Measurements from ENCODE around the gene TIAL1.
A peak's percentile ranks its signal among the peaks of the same experiment; 100 is the strongest.
"Not testable (repeated sequence)": the region's sequence is repeated elsewhere in the genome, so short reads cannot be mapped to it uniquely, and the experiment has no call there.

Gene TIAL1, protein sequence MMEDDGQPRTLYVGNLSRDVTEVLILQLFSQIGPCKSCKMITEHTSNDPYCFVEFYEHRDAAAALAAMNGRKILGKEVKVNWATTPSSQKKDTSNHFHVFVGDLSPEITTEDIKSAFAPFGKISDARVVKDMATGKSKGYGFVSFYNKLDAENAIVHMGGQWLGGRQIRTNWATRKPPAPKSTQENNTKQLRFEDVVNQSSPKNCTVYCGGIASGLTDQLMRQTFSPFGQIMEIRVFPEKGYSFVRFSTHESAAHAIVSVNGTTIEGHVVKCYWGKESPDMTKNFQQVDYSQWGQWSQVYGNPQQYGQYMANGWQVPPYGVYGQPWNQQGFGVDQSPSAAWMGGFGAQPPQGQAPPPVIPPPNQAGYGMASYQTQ

DNA sequence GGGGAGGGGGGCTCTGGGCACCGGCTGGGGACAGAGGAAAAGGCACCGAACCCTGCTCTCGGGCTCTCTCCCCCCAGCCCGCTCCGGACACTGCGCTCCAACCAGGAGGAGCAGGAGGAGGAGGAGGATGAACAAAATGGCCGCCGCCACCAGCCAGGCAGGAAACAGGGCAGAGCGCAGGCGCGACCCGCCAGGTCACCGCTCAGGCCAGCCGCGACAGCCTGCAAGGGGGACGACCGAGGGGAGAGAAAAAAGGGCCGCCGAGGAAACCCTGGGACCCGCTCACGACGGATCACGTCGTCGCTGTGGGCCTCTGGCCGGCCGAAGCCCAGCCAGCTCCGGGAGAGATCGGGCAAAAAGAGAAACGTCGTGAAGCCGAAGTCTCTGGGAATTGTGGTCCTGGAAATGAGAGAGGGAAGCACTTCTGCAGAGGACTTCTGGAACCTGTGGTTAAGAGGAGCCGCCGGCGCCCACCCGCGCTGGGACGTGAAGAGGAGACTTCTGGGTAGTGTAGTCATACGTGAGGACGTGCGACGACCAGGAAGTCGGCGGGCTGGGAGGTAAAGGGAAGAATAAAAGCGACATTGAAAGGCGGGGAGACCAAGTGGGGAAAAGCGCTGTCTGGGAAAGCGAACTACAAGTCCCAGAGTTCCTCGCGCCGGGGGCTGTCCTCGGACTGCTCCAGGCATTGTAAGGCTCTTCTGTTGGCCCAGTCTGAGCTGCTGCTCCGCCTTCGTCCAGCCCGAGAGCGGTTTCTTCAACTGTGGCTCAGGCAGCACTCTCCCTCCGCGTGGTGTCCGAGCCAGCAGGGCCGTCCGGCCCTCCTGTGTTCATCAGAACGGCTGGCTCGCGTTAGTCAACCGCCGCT, at the start of gene TIAL1:
TSS of gene TIAL1 (minus strand) at position 428 of the 868 bp plus-strand sequence. CDS start 499 bp downstream, outside the sequence.
- H3K4me3 ChIP-seq (ENCODE audit: low read depth, low read length): peak within 1 kb of the TSS; percentile 94

DNA sequence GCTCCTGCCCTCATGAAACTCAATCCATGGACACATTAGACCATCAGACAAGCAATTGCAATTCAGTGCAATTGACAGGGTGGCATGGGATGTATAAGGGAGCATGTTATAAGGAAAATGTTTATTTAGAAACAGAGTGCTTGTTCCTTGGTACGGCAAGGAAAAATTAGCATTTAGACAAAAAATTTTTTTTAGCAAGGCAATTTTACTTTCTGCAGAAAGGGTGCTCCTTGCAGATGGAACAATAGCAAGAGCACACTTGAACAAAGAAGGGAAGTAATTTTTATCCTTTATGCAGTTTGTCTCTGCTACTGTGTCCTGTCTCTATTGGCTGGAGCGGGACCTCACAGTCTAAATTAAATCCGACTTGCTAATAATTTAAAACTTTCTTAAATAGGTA, 48.2 kb upstream of the TIAL1 start:
- no peak overlapping the region for H3K4me3 ChIP-seq (ENCODE audit: low read depth, low read length)

GRCh38 chr10:119644205-119644814, 47.5 kb upstream of the TIAL1 start:
- H3K4me3 ChIP-seq (ENCODE audit: low read depth, low read length): no peak overlapping the region

DNA sequence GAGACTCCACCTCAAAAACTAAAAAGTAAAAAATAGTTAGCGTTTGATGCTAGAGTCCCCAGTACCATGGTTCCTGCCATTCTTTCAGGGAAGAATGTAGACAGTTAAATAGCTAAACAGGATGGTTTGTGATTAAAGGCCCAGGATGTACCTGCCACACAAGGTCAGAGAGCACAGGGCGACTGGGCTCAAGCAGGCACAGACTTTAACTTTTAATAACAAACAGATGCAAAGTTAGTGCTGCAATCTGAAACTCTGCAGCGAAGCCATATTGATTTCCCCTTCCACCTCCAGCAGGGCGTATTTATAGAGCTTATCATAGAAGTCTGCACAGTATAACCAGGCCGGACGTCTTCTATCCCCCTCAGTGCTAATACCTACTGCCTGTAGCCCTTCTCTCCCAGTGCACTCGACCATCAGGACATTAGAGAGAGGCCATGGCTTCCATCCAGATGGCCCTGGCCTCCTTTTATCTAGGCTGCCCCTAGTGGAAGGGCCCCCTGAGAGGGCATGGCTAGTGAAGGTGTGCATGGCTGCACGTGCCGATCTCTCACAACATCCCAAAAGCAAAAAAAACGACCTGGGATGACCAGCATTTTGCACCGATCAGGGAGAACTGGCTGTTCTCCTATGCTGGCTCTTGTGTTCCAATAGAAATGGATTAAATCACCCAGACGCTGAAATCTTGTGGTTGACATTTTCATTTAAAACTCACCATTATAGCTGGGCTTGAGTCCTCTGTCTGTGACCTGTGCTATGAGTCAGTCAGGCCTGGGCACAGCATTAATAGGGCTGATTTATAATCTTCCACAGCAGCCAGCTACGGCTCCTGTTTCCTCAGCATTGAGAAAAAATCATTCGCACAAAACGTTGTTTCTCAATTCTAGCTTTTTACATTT, 46.8 kb upstream of the TIAL1 start:
- no peak overlapping the region for H3K4me3 ChIP-seq (ENCODE audit: low read depth, low read length)

GRCh38 chr10:119642556-119643111, 45.9 kb upstream of the TIAL1 start:
- H3K4me3 ChIP-seq (ENCODE audit: low read depth, low read length): no peak overlapping the region

GRCh38 chr10:119640875-119641526, 44.2 kb upstream of the TIAL1 start:
- no peak overlapping the region for H3K4me3 ChIP-seq (ENCODE audit: low read depth, low read length)

DNA sequence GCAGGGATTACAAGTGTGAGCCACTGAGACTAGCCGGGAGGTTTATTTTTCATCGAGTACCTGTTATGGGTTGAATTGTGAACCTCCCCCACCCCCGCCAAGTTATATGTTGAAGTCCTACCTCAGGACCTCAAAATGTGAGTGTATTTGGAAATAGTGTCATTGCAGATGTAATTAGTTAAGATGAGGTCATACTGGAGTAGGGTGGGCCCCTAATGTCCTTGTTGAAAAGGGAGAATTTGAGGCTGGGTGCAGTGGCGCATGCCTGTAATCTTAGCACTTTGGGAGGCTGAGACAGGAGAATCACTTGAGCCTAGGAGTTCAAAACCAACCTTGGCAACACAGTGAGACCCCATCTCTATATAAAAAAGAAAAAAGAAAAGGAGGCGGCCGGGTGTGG, 43.6 kb upstream of the TIAL1 start:
- H3K4me3 ChIP-seq (ENCODE audit: low read depth, low read length): no peak overlapping the region

DNA sequence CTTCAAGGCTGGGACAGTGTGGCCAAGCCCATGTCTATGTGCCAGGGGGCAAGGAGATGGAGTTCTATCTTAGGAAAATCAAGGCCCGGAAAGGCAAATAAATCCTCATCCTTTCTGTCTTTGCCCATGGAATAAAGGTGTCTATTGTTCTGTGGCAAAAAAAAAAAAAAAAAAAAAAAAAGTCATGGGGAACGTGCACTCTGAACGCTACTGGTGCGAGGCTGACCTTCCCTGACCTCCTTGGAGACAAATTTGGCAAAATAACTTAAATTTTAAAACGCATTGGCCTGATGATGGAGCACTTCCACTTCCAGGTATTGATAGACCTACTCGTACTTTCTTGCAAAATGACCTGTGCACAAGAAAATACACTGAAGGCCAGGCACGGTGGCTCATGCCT, 42.2 kb upstream of the TIAL1 start:
- H3K4me3 ChIP-seq (ENCODE audit: low read depth, low read length): no peak overlapping the region

GRCh38 chr10:119637631-119638030, 40.9 kb upstream of the TIAL1 start:
- no peak overlapping the region for H3K4me3 ChIP-seq (ENCODE audit: low read depth, low read length)

GRCh38 chr10:119634219-119634544, 37.4 kb upstream of the TIAL1 start:
- no peak overlapping the region for H3K4me3 ChIP-seq (ENCODE audit: low read depth, low read length)

GRCh38 chr10:119633538-119634218, 36.9 kb upstream of the TIAL1 start:
- H3K4me3 ChIP-seq (ENCODE audit: low read depth, low read length): no peak overlapping the region

DNA sequence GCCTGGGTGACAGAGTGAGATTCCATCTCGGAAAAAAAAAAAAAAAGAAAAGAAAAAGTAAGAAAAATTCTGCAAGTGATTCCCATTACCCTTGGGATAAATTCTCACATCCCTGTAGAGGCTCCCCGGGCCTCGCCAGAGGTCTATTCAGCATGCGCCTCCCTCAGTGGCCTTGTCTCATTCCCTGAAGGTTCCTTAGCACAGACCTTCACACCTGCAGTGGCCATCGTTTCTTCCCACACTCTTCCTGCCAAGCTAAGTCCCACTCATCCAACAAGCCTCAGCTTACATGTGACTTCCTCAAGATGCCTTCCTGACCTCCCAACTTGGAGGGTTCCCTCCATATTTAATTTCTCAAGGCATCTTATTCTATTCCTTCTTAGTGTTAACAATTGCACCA, 33.5 kb upstream of the TIAL1 start:
- no peak overlapping the region for H3K4me3 ChIP-seq (ENCODE audit: low read depth, low read length)

GRCh38 chr10:119625570-119626280, 29.0 kb upstream of the TIAL1 start:
- H3K4me3 ChIP-seq (ENCODE audit: low read depth, low read length): no peak overlapping the region

- H3K4me3 ChIP-seq (ENCODE audit: low read depth, low read length): no peak overlapping the region
These were observed 24.3 kb upstream of the TIAL1 start for GRCh38 chr10:119621078-119621384.

GRCh38 chr10:119620241-119621077, 23.7 kb upstream of the TIAL1 start:
- H3K4me3 ChIP-seq (ENCODE audit: low read depth, low read length): no peak overlapping the region

- not testable (repeated sequence) for H3K4me3 ChIP-seq (ENCODE audit: low read depth, low read length)
These were observed 23.0 kb upstream of the TIAL1 start for GRCh38 chr10:119619811-119620210.

- H3K4me3 ChIP-seq (ENCODE audit: low read depth, low read length): no peak overlapping the region
These were observed 22.5 kb upstream of the TIAL1 start for GRCh38 chr10:119619215-119619614.

All from iPS-11a (cell line).